ENCODE measurements around the gene NPHP3. TPM values are rescaled to one million over a fixed set of nuclear protein-coding genes. Genes with fewer than 3 reads are reported as not detected.

The NPHP3 gene
- total RNA-seq, 1 donor, result 41.3 TPM

DNA sequence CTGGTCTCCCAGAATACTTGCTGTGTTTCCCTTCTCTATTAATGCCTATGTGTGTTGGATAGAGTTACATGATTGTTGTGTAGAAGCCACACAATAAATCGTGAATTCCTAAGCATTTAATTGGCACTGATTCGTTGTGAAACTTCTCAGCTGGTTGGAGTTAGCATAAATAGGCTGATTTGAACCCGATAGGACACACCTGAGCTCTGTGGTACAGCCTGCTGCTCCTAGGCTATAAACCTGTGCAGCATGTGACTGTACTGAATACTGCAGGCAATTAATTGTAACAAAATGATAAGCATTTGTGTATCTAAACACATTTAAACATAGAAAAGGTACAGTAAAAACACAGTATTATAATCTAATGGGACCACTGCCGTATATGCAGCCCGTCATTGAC, 67.5 kb downstream of the NPHP3 start:
- Histone ChIP-seq H3K4me3 (ENCODE audit: insufficient read depth, low read length) (no peak overlapping the region), H3K4me2 (ENCODE audit: insufficient read depth, low read length) (no peak overlapping the region), H2AFZ (ENCODE audit: low read length) (no peak overlapping the region), H3K9me3 (ENCODE audit: low read depth, low read length) (no peaks in the 10 kb centered on the region), H3K4me1 (ENCODE audit: insufficient read depth, low read length) (peaks cover 16% of the 10 kb centered on the region), H3K27ac (ENCODE audit: low read depth, low read length) (no peak overlapping the region), H3K27me3 (ENCODE audit: insufficient read depth, low read length) (no peaks in the 10 kb centered on the region), H3K36me3 (ENCODE audit: insufficient read depth, low read length) (no peaks in the 10 kb centered on the region), H4K20me1 (ENCODE audit: insufficient read depth, low read length) (peaks cover 4% of the 10 kb centered on the region), H3K79me2 (ENCODE audit: insufficient read depth, low read length) (peaks cover 46% of the 10 kb centered on the region)
- TF ChIP-seq CTCF (IDR thresholded peaks at IDR 0.05; ENCODE audit: extremely low read depth, low read depth, low read length), result no peak
- DNase-seq (ENCODE audit: insufficient read length, low spot score, missing footprints), result no peak

DNA sequence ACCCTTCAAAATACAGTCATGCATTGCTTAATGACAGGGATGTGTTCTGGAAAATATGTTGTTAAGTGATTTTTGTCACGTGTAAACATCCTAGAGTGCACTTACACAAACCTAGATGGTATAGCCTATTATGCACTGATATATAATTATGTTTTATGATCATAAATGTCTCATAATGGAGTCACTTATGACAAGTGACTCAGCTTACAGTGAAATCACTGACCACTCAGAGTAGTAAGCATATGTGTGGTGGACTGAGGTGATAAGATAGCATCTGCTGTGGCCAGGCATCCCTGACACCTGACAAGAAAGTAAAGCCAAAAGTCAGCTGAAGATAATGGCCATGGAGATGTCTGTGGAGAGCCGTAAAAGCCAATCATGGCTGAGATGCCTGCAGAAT, 68.0 kb downstream of the NPHP3 start:
- Histone ChIP-seq H3K79me2 (ENCODE audit: insufficient read depth, low read length) (peaks cover 46% of the 10 kb centered on the region), H3K9me3 (ENCODE audit: low read depth, low read length) (no peaks in the 10 kb centered on the region), H3K4me1 (ENCODE audit: insufficient read depth, low read length) (peaks cover 16% of the 10 kb centered on the region), H4K20me1 (ENCODE audit: insufficient read depth, low read length) (peaks cover 4% of the 10 kb centered on the region), H3K27ac (ENCODE audit: low read depth, low read length) (no peak overlapping the region), H3K36me3 (ENCODE audit: insufficient read depth, low read length) (no peaks in the 10 kb centered on the region), H2AFZ (ENCODE audit: low read length) (no peak overlapping the region), H3K4me2 (ENCODE audit: insufficient read depth, low read length) (no peak overlapping the region), H3K27me3 (ENCODE audit: insufficient read depth, low read length) (no peaks in the 10 kb centered on the region), H3K4me3 (ENCODE audit: insufficient read depth, low read length) (no peak overlapping the region)
- no peak for TF ChIP-seq CTCF (IDR thresholded peaks at IDR 0.05; ENCODE audit: extremely low read depth, low read depth, low read length)
- no peak for DNase-seq (ENCODE audit: insufficient read length, low spot score, missing footprints)

DNA sequence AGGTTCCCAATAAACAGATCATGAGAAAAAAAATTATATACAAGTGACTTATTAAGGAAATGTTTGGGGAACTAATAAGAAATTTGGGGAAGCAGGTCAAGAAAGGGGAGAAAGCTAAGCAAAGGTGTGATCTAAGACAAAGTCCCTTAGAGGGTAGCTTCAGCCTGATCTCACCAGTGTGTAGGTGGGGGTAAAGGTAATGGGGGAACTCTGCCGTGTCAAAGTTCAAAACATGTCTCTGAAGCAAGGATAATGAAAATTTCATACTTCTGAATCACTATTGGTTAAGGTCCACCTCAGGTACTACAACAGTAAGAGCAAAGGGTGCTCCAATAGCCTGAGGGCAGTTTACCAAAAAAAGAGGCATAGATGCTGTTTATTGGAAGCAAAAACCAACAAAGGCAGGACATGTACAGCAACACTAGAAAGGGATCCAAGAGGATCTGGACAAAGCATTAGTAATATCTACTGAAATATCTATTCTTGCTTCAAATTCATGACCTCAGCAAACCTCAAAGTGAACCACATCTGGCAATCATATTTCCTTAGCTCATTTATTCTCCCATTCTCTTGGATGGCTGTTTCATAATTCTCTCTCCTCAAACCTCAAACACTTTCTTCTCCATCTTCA, 69.5 kb downstream of the NPHP3 start:
- peaks cover 37% of the 10 kb centered on the region for H3K79me2 ChIP-seq (ENCODE audit: insufficient read depth, low read length)
- no peak for DNase-seq (ENCODE audit: insufficient read length, low spot score, missing footprints)

GRCh38 chr3:132650153-132650552, 72.1 kb downstream of the NPHP3 start:
- Histone ChIP-seq H2AFZ (ENCODE audit: low read length) (no peak overlapping the region), H3K4me3 (ENCODE audit: insufficient read depth, low read length) (no peak overlapping the region), H3K27me3 (ENCODE audit: insufficient read depth, low read length) (no peaks in the 10 kb centered on the region), H3K36me3 (ENCODE audit: insufficient read depth, low read length) (no peaks in the 10 kb centered on the region), H3K4me1 (ENCODE audit: insufficient read depth, low read length) (peaks cover 8% of the 10 kb centered on the region), H3K79me2 (ENCODE audit: insufficient read depth, low read length) (peaks cover 38% of the 10 kb centered on the region), H3K27ac (ENCODE audit: low read depth, low read length) (no peak overlapping the region), H4K20me1 (ENCODE audit: insufficient read depth, low read length) (peaks cover 4% of the 10 kb centered on the region), H3K4me2 (ENCODE audit: insufficient read depth, low read length) (no peak overlapping the region), H3K9me3 (ENCODE audit: low read depth, low read length) (no peaks in the 10 kb centered on the region)
- DNase-seq (ENCODE audit: insufficient read length, low spot score, missing footprints), result no peak
- TF ChIP-seq CTCF (IDR thresholded peaks at IDR 0.05; ENCODE audit: extremely low read depth, low read depth, low read length), result no peak

More for the DNA sequence above, 69.5 kb downstream of the NPHP3 start:
- H3K9me3 ChIP-seq (ENCODE audit: low read depth, low read length), result no peaks in the 10 kb centered on the region
- H3K4me2 ChIP-seq (ENCODE audit: insufficient read depth, low read length), result no peak overlapping the region
- no peak overlapping the region for H3K4me3 ChIP-seq (ENCODE audit: insufficient read depth, low read length)
- H3K36me3 ChIP-seq (ENCODE audit: insufficient read depth, low read length), result no peaks in the 10 kb centered on the region
- TF ChIP-seq CTCF (IDR thresholded peaks at IDR 0.05; ENCODE audit: extremely low read depth, low read depth, low read length), result no peak
- H2AFZ ChIP-seq (ENCODE audit: low read length), result no peak overlapping the region
- peaks cover 8% of the 10 kb centered on the region for H3K4me1 ChIP-seq (ENCODE audit: insufficient read depth, low read length)
- H3K27ac ChIP-seq (ENCODE audit: low read depth, low read length), result no peak overlapping the region
- H3K27me3 ChIP-seq (ENCODE audit: insufficient read depth, low read length), result no peaks in the 10 kb centered on the region
- H4K20me1 ChIP-seq (ENCODE audit: insufficient read depth, low read length), result peaks cover 4% of the 10 kb centered on the region
